Measurements from ENCODE around the gene ENPP5.

DNA sequence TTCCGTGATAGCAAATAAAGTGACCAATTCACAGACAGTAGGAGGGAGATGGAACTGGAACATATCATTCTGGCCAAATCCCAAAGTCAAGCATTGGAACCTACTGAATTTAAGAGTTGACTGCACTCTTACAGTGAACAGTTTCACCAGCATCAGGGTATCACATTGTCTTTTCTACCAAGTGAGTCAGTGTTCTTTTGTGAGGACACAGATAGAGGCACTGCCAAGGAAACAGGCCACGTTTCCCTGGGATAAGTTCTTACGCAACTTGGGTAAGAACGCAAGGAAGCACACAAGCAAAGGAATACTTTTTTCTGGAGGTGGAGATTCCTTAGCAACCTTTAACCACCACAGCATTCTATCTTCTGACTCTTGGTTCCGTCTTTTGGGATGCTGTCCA is 28.6 kb upstream of the ENPP5 start:
- no peak for TF ChIP-seq ZFX (IDR thresholded peaks at IDR 0.05)
- TF ChIP-seq, protein P1, sequence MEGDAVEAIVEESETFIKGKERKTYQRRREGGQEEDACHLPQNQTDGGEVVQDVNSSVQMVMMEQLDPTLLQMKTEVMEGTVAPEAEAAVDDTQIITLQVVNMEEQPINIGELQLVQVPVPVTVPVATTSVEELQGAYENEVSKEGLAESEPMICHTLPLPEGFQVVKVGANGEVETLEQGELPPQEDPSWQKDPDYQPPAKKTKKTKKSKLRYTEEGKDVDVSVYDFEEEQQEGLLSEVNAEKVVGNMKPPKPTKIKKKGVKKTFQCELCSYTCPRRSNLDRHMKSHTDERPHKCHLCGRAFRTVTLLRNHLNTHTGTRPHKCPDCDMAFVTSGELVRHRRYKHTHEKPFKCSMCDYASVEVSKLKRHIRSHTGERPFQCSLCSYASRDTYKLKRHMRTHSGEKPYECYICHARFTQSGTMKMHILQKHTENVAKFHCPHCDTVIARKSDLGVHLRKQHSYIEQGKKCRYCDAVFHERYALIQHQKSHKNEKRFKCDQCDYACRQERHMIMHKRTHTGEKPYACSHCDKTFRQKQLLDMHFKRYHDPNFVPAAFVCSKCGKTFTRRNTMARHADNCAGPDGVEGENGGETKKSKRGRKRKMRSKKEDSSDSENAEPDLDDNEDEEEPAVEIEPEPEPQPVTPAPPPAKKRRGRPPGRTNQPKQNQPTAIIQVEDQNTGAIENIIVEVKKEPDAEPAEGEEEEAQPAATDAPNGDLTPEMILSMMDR (conservative IDR thresholded peaks at IDR 0.05), result no peak

Data from C4-2B (cell line).